ENCODE results near the gene ZKSCAN7.
"Not testable (repeated sequence)": the region's sequence is repeated elsewhere in the genome, so short reads cannot be mapped to it uniquely, and the experiment has no call there.

DNA sequence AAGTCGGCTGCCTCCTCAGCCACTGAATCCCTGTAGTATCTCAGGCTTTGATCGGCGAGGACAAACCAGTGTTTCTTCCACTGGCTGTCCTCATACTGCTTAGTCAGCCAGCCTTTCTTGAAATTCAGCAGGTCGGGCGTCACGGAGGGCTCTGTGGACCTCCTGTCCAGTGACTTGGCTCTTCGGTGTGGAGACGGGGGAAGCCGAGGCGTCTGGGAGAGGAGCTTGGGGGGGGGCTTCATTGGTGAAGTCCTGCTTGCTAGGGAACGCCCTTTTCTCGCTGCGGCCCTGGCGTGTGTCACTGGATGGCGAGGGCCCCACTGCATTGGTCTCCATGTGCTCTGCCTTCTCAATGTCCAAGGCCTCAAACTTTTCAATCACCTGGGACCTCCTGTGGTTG lies 24.8 kb downstream of the ZKSCAN7 start:
- TF ChIP-seq, protein P1, sequence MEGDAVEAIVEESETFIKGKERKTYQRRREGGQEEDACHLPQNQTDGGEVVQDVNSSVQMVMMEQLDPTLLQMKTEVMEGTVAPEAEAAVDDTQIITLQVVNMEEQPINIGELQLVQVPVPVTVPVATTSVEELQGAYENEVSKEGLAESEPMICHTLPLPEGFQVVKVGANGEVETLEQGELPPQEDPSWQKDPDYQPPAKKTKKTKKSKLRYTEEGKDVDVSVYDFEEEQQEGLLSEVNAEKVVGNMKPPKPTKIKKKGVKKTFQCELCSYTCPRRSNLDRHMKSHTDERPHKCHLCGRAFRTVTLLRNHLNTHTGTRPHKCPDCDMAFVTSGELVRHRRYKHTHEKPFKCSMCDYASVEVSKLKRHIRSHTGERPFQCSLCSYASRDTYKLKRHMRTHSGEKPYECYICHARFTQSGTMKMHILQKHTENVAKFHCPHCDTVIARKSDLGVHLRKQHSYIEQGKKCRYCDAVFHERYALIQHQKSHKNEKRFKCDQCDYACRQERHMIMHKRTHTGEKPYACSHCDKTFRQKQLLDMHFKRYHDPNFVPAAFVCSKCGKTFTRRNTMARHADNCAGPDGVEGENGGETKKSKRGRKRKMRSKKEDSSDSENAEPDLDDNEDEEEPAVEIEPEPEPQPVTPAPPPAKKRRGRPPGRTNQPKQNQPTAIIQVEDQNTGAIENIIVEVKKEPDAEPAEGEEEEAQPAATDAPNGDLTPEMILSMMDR (conservative IDR thresholded peaks at IDR 0.05) = not testable (repeated sequence)
- not testable (repeated sequence) for TF ChIP-seq EZH2 (IDR thresholded peaks at IDR 0.05; ENCODE audit: low read depth)
